Stomach (tissue), 9 donors: ENCODE data around the gene PKLR. TPM values are rescaled to one million over a fixed set of nuclear protein-coding genes. Genes with fewer than 3 reads are reported as not detected.

Experiments used
- DNase-seq, 2 donors: peaks; one replicate each; pipeline versions ENCODE4 v3.0.0 to v3.0.0-alpha.2; 2013 to 2019
- H3K27ac ChIP-seq, 5 donors: fragments of 200-600 bp in 4 of 5; sonication (generic) in 4 of 5; one replicate each; pipeline ENCODE4 v1.5.1; 2013 to 2019; ENCODE audit warnings: mild to moderate bottlenecking in 1 of 5, moderate library complexity in 1 of 5
- H3K27me3 ChIP-seq, 3 donors: fragments of 200-600 bp; sonication (generic); one replicate each; pipeline ENCODE4 v1.5.1; 2017 to 2019; ENCODE audit warnings: mixed run types in 1 of 3
- H3K36me3 ChIP-seq, 4 donors: fragments of 200-600 bp; sonication (generic); 1 replicate in 3 of 4; 2 replicates in 1 of 4; pipeline ENCODE4 v1.5.1; 2016 to 2019
- H3K4me1 ChIP-seq, 4 donors: fragments of 200-600 bp; sonication (generic); one replicate each; pipeline ENCODE4 v1.5.1; 2016 to 2019
- H3K4me3 ChIP-seq, 4 donors: fragments of 200-600 bp; sonication (generic) in 3 of 4; one replicate each; pipeline ENCODE4 v1.5.1; 2016 to 2019; ENCODE audit warnings: mild to moderate bottlenecking in 1 of 4
- H3K9me3 ChIP-seq, 4 donors: fragments of 200-600 bp; sonication (generic); one replicate each; pipeline ENCODE4 v1.5.1; 2016 to 2019
- EP300 ChIP-seq: sonication (generic); formaldehyde crosslinking; IDR thresholded peaks from one replicate; pipeline ENCODE4 v1.6.1; 2017; ENCODE audit warnings: antibody characterized with exemption
- POLR2A ChIP-seq, 4 donors: fragments of 450-650 bp; IDR thresholded peaks; one replicate each; pipeline ENCODE4 v1.6.1; 2016; ENCODE audit warnings: antibody characterized with exemption in 4 of 4, control low read depth in 2 of 4, mild to moderate bottlenecking in 1 of 4, moderate library complexity in 1 of 4
- POLR2AphosphoS5 ChIP-seq, 3 donors: sonication (generic); formaldehyde crosslinking; IDR thresholded peaks; one replicate each; pipeline ENCODE4 v1.6.1; 2016; ENCODE audit warnings: antibody characterized with exemption in 3 of 3
- WGBS, 5 donors: extraction: QIAGEN DNeasy Blood & Tissue Kit in 3 of 5; methylation state at CpG; one replicate each; pipeline versions ENCODE4 v1.1.5 to v1.1.7; 2013 to 2018; 5-methylcytosine and 5-hydroxymethylcytosine counted together
- intact Hi-C: fragments of 100-400 bp; cut with DNase I; formaldehyde crosslinking; loops from one replicate; pipeline ENCODE4 v1.15.1; 2023; ENCODE audit warnings: low total_unique reads
- polyA plus RNA-seq, 3 donors: library from polyadenylated mRNA; stranded (reverse); fragments of 200-250 nt; gene quantifications; one replicate each; pipeline ENCODE4 v1.2.3, GENCODE V29; 2013
- total RNA-seq, 5 donors: library from RNA; depleted of rRNA; stranded (reverse); fragments of >200 nt; gene quantifications; one replicate each; pipeline versions ENCODE4 v1.1.0 to v1.2.3, GENCODE V29; 2014 to 2016
- TF ChIP-seq, protein P1 (sequence below), 7 experiments: fragments of 450-650 bp in 4 of 7; fragments of 200-600 bp in 3 of 7; sonication (generic) in 3 of 7; IDR thresholded peaks; one replicate each; pipeline ENCODE4 v1.5.1; 2016 to 2019; ENCODE audit warnings: antibody characterized with exemption in 7 of 7, control low read depth in 2 of 7, mild to moderate bottlenecking in 1 of 7
- donor health status: healthy with polysubstance abuse.
- donor health status: Bipolar disorder and iron deficiency.
- donor health status: healthy.

PKLR gene
- total and polyA plus RNA-seq, 8 donors = 4.6 TPM; not detected in 7

DNA sequence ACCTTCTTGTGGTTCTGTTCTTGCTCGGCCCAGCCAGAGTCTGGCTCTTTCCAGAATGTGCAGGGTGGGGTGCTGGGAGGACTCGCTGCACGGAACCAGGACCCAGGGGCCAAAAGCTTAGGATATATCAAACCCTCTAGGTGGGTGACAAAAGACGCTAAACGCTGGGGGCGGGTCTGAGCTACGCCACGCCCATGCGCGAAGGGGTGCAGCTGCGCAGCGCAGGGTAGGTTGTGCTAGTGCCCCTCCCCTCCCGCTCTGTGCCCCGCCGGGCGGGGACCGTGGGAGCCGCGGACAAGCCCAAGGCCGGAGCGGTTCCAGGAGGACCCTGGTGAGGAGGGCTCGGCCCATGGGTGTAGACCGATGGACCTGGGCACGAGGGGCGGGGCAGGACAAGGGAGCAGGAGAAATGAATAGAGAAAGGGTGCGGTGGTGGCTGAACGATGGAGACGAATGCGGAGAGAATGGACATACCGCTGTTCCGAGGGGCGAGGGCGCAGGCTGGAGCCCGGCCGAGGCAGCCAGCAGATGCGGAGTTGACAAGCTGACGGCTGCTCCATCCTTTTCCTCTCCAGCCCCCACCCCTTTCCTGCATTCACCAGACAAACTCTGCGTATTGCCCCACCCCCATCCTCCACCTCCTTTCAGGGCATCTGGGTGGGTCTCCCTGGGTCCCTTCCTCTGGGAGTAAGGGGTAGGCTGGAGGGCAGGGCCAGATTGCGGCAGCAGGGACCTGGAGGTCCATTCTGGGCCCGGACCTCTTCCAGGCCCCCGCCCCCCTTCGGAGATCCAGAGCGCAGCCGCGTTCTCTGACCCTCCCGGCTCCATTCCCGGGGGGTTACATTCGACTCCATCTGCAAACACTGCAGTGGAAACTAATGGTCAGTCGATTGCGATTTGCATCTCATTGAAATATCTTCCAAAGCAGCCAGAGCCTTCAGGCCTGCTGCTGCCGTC lies 19.7 kb upstream of the PKLR start, which contains the start of gene RUSC1:
Gene RUSC1 (plus strand): TSS at position 234 of the 957 bp plus-strand sequence. CDS start 880 bp downstream, outside the sequence.
- TF ChIP-seq POLR2AphosphoS5 (IDR thresholded peaks at IDR 0.05) (peak in 2 of 3 donors; percentile 30 to 82), EP300 (no peak)
- H3K4me3 ChIP-seq = peak within 1 kb of the TSS; percentile 55 to 96 (median 78)
- no peaks in the 10 kb centered on the region for H3K9me3 ChIP-seq
- H3K4me1 ChIP-seq = peaks cover 34 to 50% (median 43%) of the 10 kb centered on the region in 4 donors
- DNase-seq = peak; percentile 75 to 94
- 8 to 20% (median 14%) methylated on average over 45 to 51 of the region's 51 CpGs for WGBS, 5 donors
- peaks cover 0 to 26% (median 18%) of the 10 kb centered on the region in 4 donors for H3K36me3 ChIP-seq
- intact Hi-C loops = no loop called here
- H3K27ac ChIP-seq = peak within 1 kb of the TSS; percentile 28 to 99 (median 98)
- H3K27me3 ChIP-seq = no peaks in the 10 kb centered on the region

DNA sequence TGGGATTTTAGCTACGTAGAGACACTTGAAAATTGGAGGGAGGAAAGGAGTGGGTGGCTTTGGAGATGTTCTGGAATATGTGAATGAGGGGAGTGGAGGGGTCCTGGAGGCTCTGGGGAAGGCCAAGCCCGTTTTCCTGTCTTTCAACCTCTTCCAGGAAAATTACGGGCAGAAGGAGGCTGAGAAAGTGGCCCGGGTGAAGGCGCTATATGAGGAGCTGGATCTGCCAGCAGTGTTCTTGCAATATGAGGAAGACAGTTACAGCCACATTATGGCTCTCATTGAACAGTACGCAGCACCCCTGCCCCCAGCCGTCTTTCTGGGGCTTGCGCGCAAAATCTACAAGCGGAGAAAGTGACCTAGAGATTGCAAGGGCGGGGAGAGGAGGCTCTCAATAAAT lies 19.0 kb upstream of the PKLR start:
- TF ChIP-seq POLR2AphosphoS5 (IDR thresholded peaks at IDR 0.05) (no peak), EP300 (no peak), POLR2A (IDR thresholded peaks at IDR 0.05) (no peak)
- TF ChIP-seq, protein P1, sequence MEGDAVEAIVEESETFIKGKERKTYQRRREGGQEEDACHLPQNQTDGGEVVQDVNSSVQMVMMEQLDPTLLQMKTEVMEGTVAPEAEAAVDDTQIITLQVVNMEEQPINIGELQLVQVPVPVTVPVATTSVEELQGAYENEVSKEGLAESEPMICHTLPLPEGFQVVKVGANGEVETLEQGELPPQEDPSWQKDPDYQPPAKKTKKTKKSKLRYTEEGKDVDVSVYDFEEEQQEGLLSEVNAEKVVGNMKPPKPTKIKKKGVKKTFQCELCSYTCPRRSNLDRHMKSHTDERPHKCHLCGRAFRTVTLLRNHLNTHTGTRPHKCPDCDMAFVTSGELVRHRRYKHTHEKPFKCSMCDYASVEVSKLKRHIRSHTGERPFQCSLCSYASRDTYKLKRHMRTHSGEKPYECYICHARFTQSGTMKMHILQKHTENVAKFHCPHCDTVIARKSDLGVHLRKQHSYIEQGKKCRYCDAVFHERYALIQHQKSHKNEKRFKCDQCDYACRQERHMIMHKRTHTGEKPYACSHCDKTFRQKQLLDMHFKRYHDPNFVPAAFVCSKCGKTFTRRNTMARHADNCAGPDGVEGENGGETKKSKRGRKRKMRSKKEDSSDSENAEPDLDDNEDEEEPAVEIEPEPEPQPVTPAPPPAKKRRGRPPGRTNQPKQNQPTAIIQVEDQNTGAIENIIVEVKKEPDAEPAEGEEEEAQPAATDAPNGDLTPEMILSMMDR (IDR thresholded peaks at IDR 0.05) = no peak

DNA sequence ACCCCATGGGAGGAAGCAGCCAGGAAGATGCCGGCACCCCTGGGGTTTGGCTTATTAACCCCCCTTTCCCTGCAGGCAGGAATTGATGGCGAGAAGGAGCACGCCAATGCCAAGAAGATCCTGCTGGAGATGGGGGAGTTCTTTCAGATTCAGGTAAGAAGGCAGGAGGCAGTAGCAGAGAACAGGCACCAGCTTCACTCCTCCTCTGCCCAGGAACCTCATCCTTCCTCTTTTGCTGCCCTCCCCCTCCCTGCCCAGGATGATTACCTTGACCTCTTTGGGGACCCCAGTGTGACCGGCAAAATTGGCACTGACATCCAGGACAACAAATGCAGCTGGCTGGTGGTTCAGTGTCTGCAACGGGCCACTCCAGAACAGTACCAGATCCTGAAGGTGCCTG lies 18.3 kb upstream of the PKLR start:
- H3K4me3 ChIP-seq = no peak overlapping the region
- intact Hi-C loops = no loop called here
- H3K9me3 ChIP-seq = no peaks in the 10 kb centered on the region
- H3K4me1 ChIP-seq = peaks cover 23 to 37% (median 31%) of the 10 kb centered on the region in 4 donors
- H3K27me3 ChIP-seq = no peaks in the 10 kb centered on the region
- WGBS, 5 donors = 73 to 76% (median 74%) methylated on average over 5 of the region's 5 CpGs
- no peak for DNase-seq
- peaks cover 3 to 39% (median 31%) of the 10 kb centered on the region in 4 donors for H3K36me3 ChIP-seq
- H3K27ac ChIP-seq = no peak overlapping the region
- TF ChIP-seq EP300 (no peak), POLR2AphosphoS5 (IDR thresholded peaks at IDR 0.05) (no peak), POLR2A (IDR thresholded peaks at IDR 0.05) (no peak)
- TF ChIP-seq, protein P1 (IDR thresholded peaks at IDR 0.05) = no peak

More for the DNA sequence above, 19.0 kb upstream of the PKLR start:
- DNase-seq = no peak
- 24 to 30% (median 28%) methylated on average over 11 of the region's 11 CpGs for WGBS, 5 donors
- Histone ChIP-seq H3K9me3 (no peaks in the 10 kb centered on the region), H3K36me3 (peaks cover 2 to 33% (median 24%) of the 10 kb centered on the region in 4 donors), H3K4me3 (peak overlapping the region; percentile 55 to 96 (median 78)), H3K4me1 (peaks cover 27 to 43% (median 36%) of the 10 kb centered on the region in 4 donors), H3K27me3 (no peaks in the 10 kb centered on the region), H3K27ac (peak overlapping the region in 4 of 5 donors; percentile 96 to 99 (median 98))
- intact Hi-C loops = no loop called here

DNA sequence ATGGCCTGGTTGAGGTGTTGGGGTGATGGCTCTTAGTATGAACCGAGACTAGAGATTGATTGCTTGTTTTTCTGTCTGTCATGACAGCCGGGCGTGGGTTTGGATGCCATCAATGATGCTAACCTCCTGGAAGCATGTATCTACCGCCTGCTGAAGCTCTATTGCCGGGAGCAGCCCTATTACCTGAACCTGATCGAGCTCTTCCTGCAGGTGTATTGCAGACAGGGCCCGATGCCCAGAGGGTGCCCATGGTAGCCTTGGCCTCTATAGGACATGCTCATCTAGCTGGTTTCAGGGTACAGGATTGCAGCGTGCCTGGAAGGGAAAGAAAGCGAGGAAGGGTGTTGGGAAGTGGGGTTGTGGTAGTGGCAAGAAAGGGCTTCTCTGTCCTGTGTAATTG lies 16.8 kb upstream of the PKLR start:
- DNase-seq = no peak
- Histone ChIP-seq H3K27ac (no peak overlapping the region), H3K4me1 (peaks cover 23 to 37% (median 30%) of the 10 kb centered on the region in 4 donors), H3K9me3 (no peaks in the 10 kb centered on the region), H3K36me3 (peaks cover 3 to 53% (median 46%) of the 10 kb centered on the region in 4 donors), H3K4me3 (no peak overlapping the region), H3K27me3 (no peaks in the 10 kb centered on the region)
- TF ChIP-seq EP300 (no peak), POLR2AphosphoS5 (IDR thresholded peaks at IDR 0.05) (no peak), POLR2A (IDR thresholded peaks at IDR 0.05) (no peak)
- TF ChIP-seq, protein P1 (IDR thresholded peaks at IDR 0.05) = no peak
- WGBS, 5 donors = 89 to 96% (median 92%) methylated on average over 9 of the region's 9 CpGs
- intact Hi-C loops = no loop called here
